Loucy (cell line): Measurements from ENCODE around the gene STK32C.

Experiments used
- H2AFZ ChIP-seq: fragments of 200-600 bp; sonication (generic); 2 replicates; pipeline ENCODE4 v1.6.0; 2016; ENCODE audit warnings: antibody characterized with exemption, mild to moderate bottlenecking, low read length, moderate library complexity
- H3F3A ChIP-seq: fragments of 200-600 bp; 2 replicates; pipeline ENCODE4 v1.6.0; 2016; ENCODE audit warnings: antibody characterized with exemption, low read depth, mild to moderate bottlenecking
- H3K27me3 ChIP-seq: fragments of 200-600 bp; sonication (generic); 2 replicates; pipeline ENCODE4 v1.6.1; 2014; ENCODE audit warnings: low read length, mild to moderate bottlenecking; ENCODE audit not compliant: insufficient read depth, poor library complexity, severe bottlenecking
- H3K36me3 ChIP-seq: fragments of 200-600 bp; sonication (generic); 2 replicates; pipeline ENCODE4 v1.6.1; 2016; ENCODE audit warnings: low read length; ENCODE audit not compliant: insufficient read depth
- H3K4me1 ChIP-seq: fragments of 200-600 bp; sonication (generic); 2 replicates; pipeline ENCODE4 v1.5.1; 2014; ENCODE audit warnings: low read length, mild to moderate bottlenecking; ENCODE audit not compliant: insufficient read depth, poor library complexity, severe bottlenecking
- H3K4me2 ChIP-seq: fragments of 200-600 bp; sonication (generic); 2 replicates; pipeline ENCODE4 v1.6.0; 2014; ENCODE audit warnings: antibody characterized with exemption, low read length, low read depth, mild to moderate bottlenecking; ENCODE audit not compliant: poor library complexity, severe bottlenecking
- H3K4me3 ChIP-seq: fragments of 200-600 bp; sonication (generic); 2 replicates; pipeline ENCODE4 v1.5.1; 2014; ENCODE audit warnings: low read length, mild to moderate bottlenecking, mixed read lengths; ENCODE audit not compliant: poor library complexity, severe bottlenecking
- H3K79me2 ChIP-seq: fragments of 200-600 bp; sonication (generic); 2 replicates; pipeline ENCODE4 v1.6.1; 2014; ENCODE audit warnings: low read length; ENCODE audit not compliant: insufficient read depth
- H3K9ac ChIP-seq: fragments of 200-600 bp; sonication (generic); 2 replicates; pipeline ENCODE4 v1.6.0; 2014; ENCODE audit warnings: mild to moderate bottlenecking, low read depth, low read length, moderate library complexity; ENCODE audit not compliant: poor library complexity, severe bottlenecking
- H3K9me2 ChIP-seq: fragments of 200-600 bp; sonication (generic); replicated peaks from 2 replicates; pipeline ENCODE4 v1.6.1; 2016; ENCODE audit warnings: low read depth, low read length, mixed read lengths
- H3K9me3 ChIP-seq: fragments of 200-600 bp; sonication (generic); 2 replicates; pipeline ENCODE4 v1.6.1; 2014; ENCODE audit warnings: mild to moderate bottlenecking, antibody characterized with exemption, low read length, low read depth; ENCODE audit not compliant: insufficient read depth
- H4K20me1 ChIP-seq: fragments of 200-600 bp; sonication (generic); 2 replicates; pipeline ENCODE4 v1.6.0; 2014; ENCODE audit warnings: antibody characterized with exemption, low read length, mild to moderate bottlenecking; ENCODE audit not compliant: insufficient read depth, poor library complexity, severe bottlenecking
- CTCF ChIP-seq: fragments of 200-600 bp; sonication (generic); conservative IDR thresholded peaks from 2 replicates; pipeline ENCODE4 v1.5.1; 2014; ENCODE audit warnings: mild to moderate bottlenecking, antibody characterized with exemption, low read length
- EZH2phosphoT487 ChIP-seq: fragments of 200-600 bp; IDR thresholded peaks from 2 replicates; pipeline ENCODE4 v1.6.1; 2018; ENCODE audit warnings: antibody characterized with exemption, mild to moderate bottlenecking, moderate library complexity, borderline replicate concordance

The STK32C gene

GRCh38 chr10:132248455-132249225 is 59.1 kb downstream of the STK32C start:
- no peaks in the 10 kb centered on the region for H3K79me2 ChIP-seq
- no peak overlapping the region for H3K4me3 ChIP-seq
- no peaks in the 10 kb centered on the region for H3K27me3 ChIP-seq
- no peak overlapping the region for H2AFZ ChIP-seq
- no peaks in the 10 kb centered on the region for H4K20me1 ChIP-seq
- TF ChIP-seq CTCF (no peak), EZH2phosphoT487 (no peak)
- no peaks in the 10 kb centered on the region for H3F3A ChIP-seq
- no peak overlapping the region for H3K4me2 ChIP-seq
- no peak overlapping the region for H3K9ac ChIP-seq
- no peaks in the 10 kb centered on the region for H3K36me3 ChIP-seq
- H3K9me2 ChIP-seq, result no peaks in the 10 kb centered on the region
- no peaks in the 10 kb centered on the region for H3K4me1 ChIP-seq
- no peaks in the 10 kb centered on the region for H3K9me3 ChIP-seq

- Histone ChIP-seq H4K20me1 (no peaks in the 10 kb centered on the region), H3K4me2 (no peak overlapping the region), H3F3A (no peaks in the 10 kb centered on the region), H3K9me3 (no peaks in the 10 kb centered on the region), H3K4me3 (no peak overlapping the region), H2AFZ (no peak overlapping the region), H3K4me1 (no peaks in the 10 kb centered on the region), H3K27me3 (no peaks in the 10 kb centered on the region), H3K9ac (no peak overlapping the region), H3K36me3 (no peaks in the 10 kb centered on the region), H3K9me2 (no peaks in the 10 kb centered on the region), H3K79me2 (no peaks in the 10 kb centered on the region)
- TF ChIP-seq EZH2phosphoT487 (no peak), CTCF (no peak)
Measured at GRCh38 chr10:132247943-132248342, 59.8 kb downstream of the STK32C start.

GRCh38 chr10:132246296-132246695 is 61.5 kb downstream of the STK32C start:
- H3K9me2 ChIP-seq, result no peaks in the 10 kb centered on the region
- H3K9me3 ChIP-seq, result no peaks in the 10 kb centered on the region
- no peaks in the 10 kb centered on the region for H3K36me3 ChIP-seq
- no peaks in the 10 kb centered on the region for H3K27me3 ChIP-seq
- no peak overlapping the region for H3K4me3 ChIP-seq
- no peaks in the 10 kb centered on the region for H3F3A ChIP-seq
- no peaks in the 10 kb centered on the region for H3K4me1 ChIP-seq
- no peak overlapping the region for H2AFZ ChIP-seq
- H4K20me1 ChIP-seq, result no peaks in the 10 kb centered on the region
- no peak overlapping the region for H3K4me2 ChIP-seq
- no peaks in the 10 kb centered on the region for H3K79me2 ChIP-seq
- TF ChIP-seq EZH2phosphoT487, result no peak
- no peak for TF ChIP-seq CTCF
- H3K9ac ChIP-seq, result no peak overlapping the region
